Dedifferentiated amniotic fluid mesenchymal stem cell (primary cell): ENCODE measurements around the gene TNNT2.
A peak's percentile ranks its signal among the peaks of the same experiment; 100 is the strongest.

Experiments used
- DNase-seq: peaks from one replicate; pipeline ENCODE4 v3.0.0-alpha.2; 2016; ENCODE audit errors: extremely low spot score

Gene TNNT2

DNA sequence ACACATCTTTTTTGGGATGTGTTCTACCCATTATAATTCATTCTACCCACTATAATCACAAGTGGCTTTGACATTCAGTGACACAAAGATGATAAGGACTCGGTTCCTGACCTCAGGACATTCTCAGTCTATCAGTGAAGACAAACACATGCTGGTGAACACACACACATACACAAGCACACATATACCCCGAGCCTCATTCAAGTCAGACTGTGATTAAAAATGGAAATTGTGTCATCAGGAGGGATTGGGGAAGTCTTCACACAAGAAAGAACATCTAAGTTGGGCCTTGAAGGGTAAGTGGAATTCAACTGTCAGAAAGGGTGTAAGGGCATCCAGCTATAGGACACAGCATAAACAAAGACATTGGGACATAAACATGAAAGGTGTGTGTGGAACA lies 24.2 kb upstream of the TNNT2 start:
- no peak for DNase-seq

- DNase-seq, result no peak
These were observed 23.4 kb upstream of the TNNT2 start for GRCh38 chr1:201400852-201401230.

DNA sequence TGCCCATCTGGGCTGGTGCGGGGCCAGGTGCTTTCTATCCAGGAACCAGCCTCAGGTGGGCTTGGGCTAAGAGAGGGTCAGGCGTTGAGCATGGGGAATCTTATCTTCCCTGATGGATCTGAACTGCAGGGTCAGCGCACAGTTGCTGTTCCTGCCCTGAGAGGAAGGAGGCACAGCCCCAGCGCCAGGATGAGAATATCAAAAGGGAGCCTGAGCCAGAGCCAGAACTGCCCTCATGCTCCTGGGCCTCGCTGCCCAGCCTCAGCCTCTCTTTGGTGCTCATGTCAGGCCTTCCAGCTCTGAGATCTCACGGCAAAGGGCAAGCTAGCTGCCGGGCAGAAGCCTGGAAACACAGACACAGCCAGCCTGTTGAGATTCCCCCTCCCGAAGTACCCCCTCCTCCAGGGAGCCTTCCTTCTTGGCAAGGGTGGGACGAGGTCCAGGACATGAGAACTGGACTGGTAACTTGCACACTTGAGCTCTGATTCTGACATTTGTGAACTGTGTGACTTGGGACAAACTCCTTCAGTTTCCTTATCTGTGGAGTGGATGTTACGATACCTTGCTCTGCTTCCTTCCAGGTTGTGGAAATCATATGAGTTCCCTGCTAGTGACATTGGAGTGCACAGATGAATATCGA lies 22.9 kb upstream of the TNNT2 start:
- no peak for DNase-seq

DNA sequence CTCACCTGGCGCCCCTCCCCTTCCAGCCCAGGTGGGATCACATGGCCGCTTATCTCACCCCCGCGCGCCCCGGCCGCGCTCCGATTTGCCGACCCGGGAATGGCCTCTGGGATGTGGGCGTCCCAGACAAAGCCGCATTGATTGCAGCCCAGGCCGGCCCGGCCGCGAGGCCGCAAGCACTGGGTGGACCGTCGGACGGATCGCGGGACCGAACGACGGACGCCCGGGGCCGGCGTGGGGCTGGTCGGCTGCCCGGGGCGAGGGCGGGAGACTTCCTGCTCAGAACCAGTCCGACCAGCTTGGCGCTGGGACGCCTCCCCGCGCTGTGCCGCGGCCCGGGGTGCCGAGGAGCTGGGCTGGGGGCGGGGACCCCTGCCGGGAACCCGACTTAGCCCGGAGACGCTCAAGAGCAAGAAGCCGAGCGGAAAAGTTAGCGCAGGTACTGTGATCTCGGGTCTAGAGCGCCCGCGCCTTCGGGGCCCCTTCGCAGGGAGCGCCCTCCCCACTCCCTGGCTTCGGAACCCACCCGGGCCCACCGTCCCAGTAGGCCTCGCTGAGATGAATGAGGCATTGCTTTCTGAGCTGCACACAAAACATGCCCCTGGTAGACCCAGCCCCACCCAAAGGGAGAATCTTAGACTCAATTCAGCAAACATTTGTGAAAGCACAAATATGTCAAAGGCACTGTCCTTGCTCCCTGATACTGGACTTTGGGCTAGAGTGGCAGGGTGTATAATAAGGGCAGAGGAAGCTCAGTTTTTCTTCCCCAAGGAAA lies 22.1 kb upstream of the TNNT2 start:
- no peak for DNase-seq

DNA sequence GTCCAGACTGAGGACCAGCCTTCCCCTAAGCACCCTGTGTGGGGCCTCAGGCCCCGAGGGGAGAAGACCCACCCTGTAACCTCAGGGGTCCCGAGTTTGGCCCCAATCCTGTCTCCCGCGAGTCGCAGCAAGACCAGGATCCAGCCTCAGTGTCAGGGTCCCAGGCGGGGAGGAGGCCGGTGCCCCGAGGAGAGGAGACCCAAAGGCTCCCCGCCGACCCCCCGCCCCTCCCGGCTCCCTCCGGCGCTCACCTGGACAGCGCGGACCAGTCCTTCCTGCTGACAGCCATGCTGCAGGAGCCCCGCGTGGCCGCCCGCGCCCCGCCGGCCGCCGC lies 21.5 kb upstream of the TNNT2 start, which contains the start of gene LAD1:
TSS of gene LAD1 (minus strand) at position 307 of the 334 bp plus-strand sequence. CDS start at position 289, 18 bp downstream.
- DNase-seq, result no peak

- DNase-seq, result no peak
These were observed 20.2 kb upstream of the TNNT2 start for GRCh38 chr1:201397675-201398074.

GRCh38 chr1:201396861-201397464 lies 19.5 kb upstream of the TNNT2 start:
- no peak for DNase-seq

GRCh38 chr1:201395936-201396335 lies 18.5 kb upstream of the TNNT2 start:
- DNase-seq, result no peak

- DNase-seq, result no peak
These were observed 17.1 kb upstream of the TNNT2 start for GRCh38 chr1:201394591-201394990.

DNA sequence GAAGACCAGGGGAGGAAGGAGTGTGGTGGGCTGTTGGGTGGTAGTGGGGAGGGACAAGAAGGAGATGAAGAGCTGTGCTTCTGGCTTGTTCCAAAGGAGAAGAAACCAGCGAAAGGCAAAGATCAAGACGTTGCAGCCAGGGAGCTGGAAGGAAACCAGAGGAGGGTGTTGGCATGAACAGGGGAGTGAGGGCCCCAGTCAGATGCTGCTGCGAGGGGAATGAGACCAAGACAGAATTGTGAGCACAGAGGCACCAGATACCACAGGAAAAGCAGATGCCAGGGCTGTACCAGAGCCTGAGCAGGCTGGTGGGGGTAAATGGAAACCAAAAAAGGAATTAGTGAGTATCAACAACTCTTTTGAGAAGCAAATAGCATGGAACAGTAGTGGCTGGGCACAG lies 15.6 kb upstream of the TNNT2 start:
- no peak for DNase-seq

- no peak for DNase-seq
These were observed 14.4 kb upstream of the TNNT2 start for GRCh38 chr1:201391651-201392511.

GRCh38 chr1:201391225-201391624 lies 13.7 kb upstream of the TNNT2 start:
- no peak for DNase-seq

DNA sequence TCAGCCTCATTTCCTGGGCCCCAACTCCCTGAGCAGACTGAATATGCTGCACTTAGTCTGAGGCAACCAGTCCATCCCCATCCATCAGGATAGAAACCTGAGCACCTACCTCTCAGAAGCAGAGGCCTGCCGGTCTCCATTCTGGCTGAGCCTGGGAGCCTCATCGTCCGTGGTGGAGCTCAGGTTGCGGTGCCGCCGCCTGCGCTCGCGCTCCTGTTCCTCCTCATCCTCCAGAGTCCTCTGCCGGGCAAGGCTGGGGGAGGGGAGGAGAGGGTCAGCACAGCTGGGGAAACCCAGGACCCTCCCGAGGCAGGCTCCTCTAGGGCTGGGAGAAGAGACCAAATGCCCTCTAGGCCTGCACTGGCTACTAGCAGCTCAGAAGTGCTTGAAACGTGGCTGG lies 11.6 kb upstream of the TNNT2 start:
- no peak for DNase-seq

- DNase-seq, result no peak
These were observed 8.7 kb upstream of the TNNT2 start for GRCh38 chr1:201386208-201386607.

DNA sequence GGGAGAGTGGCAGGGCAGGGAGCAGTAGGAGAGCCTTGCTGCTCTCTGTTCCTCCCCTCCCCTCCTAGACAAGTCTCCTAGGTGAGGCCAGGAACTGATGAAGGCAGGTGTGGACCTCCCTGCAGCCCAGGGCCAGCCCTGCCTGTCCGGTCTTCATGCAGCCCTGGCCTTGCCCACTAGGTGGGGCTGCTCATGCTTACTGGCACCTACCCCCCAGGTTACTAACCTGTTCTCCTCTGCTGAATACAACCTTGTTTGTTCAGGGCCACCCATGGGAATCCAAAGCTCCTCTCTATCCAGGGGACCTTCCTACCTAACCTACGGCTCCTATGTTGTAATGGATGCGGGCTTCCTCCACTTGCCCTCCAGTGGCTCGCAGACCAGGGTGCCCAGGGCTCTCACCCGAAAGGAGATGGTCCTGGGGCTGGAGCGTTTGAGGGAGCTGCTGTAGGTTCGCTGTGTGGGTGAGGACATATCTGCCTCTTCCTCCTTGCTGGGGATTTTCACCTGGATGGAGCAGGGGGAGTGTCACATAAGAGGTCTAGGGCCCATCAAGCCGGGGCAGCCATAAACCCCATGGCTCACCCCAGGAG lies 7.9 kb upstream of the TNNT2 start:
- no peak for DNase-seq

DNA sequence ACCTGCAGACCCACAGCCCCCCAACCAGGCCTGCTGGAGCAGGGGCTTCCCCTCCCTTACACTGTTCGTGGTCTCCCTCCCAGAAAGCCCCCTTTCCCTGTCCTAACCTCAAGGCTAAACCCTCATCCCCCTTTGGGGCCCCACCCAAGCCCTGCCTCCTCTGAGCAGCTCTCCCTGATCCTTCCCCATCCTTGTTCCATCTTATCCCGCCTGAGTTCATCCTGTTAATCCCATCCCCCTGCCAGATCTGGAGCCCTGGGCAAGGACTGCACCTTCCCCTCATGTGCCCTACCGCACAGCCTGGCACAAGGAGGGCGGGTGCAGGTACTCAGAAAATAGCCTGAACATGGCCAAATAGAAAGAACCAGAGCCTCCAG lies 6.9 kb upstream of the TNNT2 start:
- no peak for DNase-seq

GRCh38 chr1:201383647-201384405 lies 6.3 kb upstream of the TNNT2 start:
- peak; percentile 94 for DNase-seq

DNA sequence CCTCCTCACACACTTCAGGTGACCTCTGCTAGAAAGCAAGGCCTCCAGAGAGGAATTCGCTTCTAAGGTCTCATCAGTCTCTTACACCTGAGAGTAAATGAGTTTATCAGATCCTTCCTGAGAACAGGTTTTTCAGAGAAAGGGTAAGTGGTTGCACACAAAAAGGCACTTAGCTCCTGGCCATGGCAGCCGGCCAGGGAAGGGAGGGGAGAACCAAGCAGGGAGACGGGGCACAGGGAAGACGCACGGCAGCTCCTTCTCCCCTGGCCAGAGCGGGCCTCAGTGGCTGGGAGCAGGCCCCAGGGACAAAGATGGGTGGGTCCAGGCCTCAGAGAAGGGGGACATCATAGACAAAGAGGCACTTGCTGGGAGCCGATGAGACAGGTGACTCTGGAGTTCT lies 3.6 kb upstream of the TNNT2 start:
- DNase-seq, result no peak

DNA sequence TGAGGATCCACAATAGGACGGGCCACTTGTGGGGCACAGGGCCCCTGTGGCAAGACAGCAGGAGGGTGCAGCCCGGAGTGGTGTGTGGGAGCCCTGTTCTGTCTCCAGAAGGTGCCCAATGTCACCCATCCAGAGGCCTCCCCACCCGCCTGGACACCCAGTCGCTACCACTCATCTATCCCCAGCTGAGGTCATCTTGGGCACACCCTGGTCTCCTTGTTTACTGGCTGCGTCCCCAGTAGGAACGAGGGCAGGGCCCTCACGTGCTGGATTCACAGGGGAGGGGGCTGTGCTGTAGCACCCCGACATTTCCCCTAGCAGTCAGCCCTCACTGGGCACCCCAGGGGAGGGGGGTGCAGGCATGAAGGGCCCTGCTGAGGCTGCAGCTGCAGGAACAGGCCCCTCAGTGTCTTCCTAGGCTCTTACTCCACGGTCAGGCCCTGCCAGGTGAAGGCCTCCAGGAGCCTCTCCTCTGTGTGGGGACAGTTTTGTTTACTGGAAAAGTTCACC lies 2.3 kb upstream of the TNNT2 start:
- no peak for DNase-seq

DNA sequence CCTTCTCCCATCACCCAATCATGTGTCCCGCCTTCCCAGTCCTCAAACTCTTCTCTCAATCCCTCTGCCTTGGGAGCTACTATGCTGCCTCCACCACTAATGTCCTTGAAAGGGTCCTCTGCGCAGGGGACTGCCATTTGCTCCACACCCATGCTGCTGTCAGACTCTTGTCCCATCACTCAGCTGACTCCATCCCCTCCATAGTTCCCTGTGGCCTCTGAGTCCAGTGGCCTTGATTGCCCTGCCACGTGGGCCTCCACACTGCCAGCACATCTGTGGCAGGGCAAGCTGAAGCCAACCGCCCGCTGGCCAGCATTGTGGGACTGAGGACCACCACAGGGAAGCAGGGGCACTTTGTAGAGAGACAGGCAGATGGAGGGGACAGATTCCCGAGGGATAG lies 1.3 kb upstream of the TNNT2 start:
- no peak for DNase-seq
